ENCODE data around the gene ZMIZ1. TPM values are rescaled to one million over a fixed set of nuclear protein-coding genes. Genes with fewer than 3 reads are reported as not detected.

Gene ZMIZ1
- total RNA-seq, 2 experiments from 2014 or later, result 14.6 to 15.5 TPM

DNA sequence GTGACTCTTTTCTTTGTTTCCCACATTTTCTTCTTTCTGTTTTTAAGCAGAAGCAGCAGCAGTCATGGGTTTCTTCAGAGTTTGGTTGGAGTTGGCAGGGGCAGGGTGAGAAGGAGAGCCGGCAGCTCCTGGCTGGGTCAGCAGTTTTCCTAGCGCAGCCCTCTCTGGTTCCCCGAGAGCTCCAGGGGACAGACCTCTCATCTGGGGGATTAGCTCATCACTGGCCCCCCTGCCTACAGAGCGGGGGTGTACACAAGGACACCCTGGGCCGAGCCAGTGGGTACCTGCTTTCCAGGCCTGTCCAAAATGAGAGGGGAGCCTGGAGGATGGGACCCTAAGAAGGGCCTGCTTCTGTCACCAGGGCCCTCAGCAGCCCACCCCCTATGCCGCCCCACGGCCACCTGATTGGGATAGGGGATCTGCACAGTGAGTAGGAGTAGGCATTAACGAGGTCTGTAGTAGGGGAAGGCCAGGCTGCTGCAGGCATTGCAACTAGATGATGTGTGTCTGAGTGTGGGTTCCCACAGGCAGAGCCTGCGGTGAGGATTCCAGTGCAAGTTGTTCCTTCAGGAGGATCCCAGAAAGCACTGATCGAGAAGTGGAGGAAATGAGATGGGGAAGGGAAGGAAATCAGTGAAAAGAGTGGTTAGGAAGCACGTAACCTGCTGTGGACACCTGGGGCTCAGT lies 155.6 kb downstream of the ZMIZ1 start:
- H3K4me1 Mint-ChIP-seq (ENCODE audit: low read depth), result no peaks in the 10 kb centered on the region
- TF ChIP-seq, protein P1, sequence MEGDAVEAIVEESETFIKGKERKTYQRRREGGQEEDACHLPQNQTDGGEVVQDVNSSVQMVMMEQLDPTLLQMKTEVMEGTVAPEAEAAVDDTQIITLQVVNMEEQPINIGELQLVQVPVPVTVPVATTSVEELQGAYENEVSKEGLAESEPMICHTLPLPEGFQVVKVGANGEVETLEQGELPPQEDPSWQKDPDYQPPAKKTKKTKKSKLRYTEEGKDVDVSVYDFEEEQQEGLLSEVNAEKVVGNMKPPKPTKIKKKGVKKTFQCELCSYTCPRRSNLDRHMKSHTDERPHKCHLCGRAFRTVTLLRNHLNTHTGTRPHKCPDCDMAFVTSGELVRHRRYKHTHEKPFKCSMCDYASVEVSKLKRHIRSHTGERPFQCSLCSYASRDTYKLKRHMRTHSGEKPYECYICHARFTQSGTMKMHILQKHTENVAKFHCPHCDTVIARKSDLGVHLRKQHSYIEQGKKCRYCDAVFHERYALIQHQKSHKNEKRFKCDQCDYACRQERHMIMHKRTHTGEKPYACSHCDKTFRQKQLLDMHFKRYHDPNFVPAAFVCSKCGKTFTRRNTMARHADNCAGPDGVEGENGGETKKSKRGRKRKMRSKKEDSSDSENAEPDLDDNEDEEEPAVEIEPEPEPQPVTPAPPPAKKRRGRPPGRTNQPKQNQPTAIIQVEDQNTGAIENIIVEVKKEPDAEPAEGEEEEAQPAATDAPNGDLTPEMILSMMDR (IDR thresholded peaks at IDR 0.05), result no peak
- no peaks in the 10 kb centered on the region for H3K27me3 Mint-ChIP-seq
- ChIA-PET CTCF (no interaction called here), POLR2A (no interaction called here)
- Histone ChIP-seq H3K4me3 (ENCODE audit: low read length) (no peak overlapping the region), H3K27me3 (ENCODE audit: control insufficient read depth in 1 of 2, insufficient read depth in 2 of 2, low read length in 2 of 2) (no peaks in the 10 kb centered on the region), H3K4me1 (ENCODE audit: insufficient read depth, low read length) (no peaks in the 10 kb centered on the region), H3K27ac (ENCODE audit: low read depth in 1 of 2, low read length in 2 of 2) (no peak overlapping the region), H3K36me3 (ENCODE audit: insufficient read depth, low read length) (peaks cover 10% of the 10 kb centered on the region), H3K9me3 (ENCODE audit: control insufficient read depth in 1 of 2, insufficient read depth in 1 of 2, low read length in 2 of 2) (no peaks in the 10 kb centered on the region)
- ATAC-seq (ENCODE audit: poor library complexity) (no peak), DNase-seq (no peak)
- intact Hi-C loops (cut with DNase I, micrococcal nuclease), result no loop called here
- H3K9me3 Mint-ChIP-seq, result no peaks in the 10 kb centered on the region
- no peak overlapping the region for H3K27ac Mint-ChIP-seq
- H3K36me3 Mint-ChIP-seq (ENCODE audit: low read depth), result peaks cover 11% of the 10 kb centered on the region
- H3K4me3 Mint-ChIP-seq, result no peak overlapping the region

DNA sequence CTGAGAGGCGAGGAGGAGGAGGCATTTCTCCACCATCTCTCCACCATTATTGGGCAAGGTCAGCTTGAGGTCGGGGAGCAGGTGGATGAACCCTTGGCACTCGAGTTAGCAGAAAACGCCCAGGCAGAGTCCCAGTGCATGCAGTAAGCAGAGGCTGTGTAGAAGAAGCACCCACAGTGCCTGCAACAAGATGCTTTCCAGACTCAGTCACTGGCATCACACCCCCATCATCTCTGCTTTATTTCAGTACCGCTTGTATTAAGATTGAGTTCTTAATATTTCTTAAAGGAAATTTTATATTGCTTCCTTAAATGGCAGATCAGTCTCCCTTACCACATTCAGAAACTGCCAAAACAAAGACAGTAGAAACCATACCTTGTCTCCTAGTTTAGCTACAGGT lies 156.2 kb downstream of the ZMIZ1 start:
- no peak overlapping the region for H3K4me3 ChIP-seq (ENCODE audit: low read length)
- TF ChIP-seq, protein P1 (IDR thresholded peaks at IDR 0.05), result no peak
- no peaks in the 10 kb centered on the region for H3K4me1 ChIP-seq (ENCODE audit: insufficient read depth, low read length)
- POLR2A ChIA-PET, result no interaction called here
- Mint-ChIP-seq H3K36me3 (ENCODE audit: low read depth) (peaks cover 11% of the 10 kb centered on the region), H3K4me3 (no peak overlapping the region), H3K4me1 (ENCODE audit: low read depth) (no peaks in the 10 kb centered on the region), H3K9me3 (no peaks in the 10 kb centered on the region), H3K27me3 (no peaks in the 10 kb centered on the region), H3K27ac (no peak overlapping the region)
- no peaks in the 10 kb centered on the region for H3K27me3 ChIP-seq (ENCODE audit: control insufficient read depth in 1 of 2, insufficient read depth in 2 of 2, low read length in 2 of 2)
- peaks cover 4% of the 10 kb centered on the region for H3K36me3 ChIP-seq (ENCODE audit: insufficient read depth, low read length)
- no peak overlapping the region for H3K27ac ChIP-seq (ENCODE audit: low read depth in 1 of 2, low read length in 2 of 2)
- CTCF ChIA-PET, result no interaction called here
- intact Hi-C loops (cut with DNase I, micrococcal nuclease), result no loop called here
- ATAC-seq (ENCODE audit: poor library complexity), result no peak
- H3K9me3 ChIP-seq (ENCODE audit: control insufficient read depth in 1 of 2, insufficient read depth in 1 of 2, low read length in 2 of 2), result no peaks in the 10 kb centered on the region
- no peak for DNase-seq

DNA sequence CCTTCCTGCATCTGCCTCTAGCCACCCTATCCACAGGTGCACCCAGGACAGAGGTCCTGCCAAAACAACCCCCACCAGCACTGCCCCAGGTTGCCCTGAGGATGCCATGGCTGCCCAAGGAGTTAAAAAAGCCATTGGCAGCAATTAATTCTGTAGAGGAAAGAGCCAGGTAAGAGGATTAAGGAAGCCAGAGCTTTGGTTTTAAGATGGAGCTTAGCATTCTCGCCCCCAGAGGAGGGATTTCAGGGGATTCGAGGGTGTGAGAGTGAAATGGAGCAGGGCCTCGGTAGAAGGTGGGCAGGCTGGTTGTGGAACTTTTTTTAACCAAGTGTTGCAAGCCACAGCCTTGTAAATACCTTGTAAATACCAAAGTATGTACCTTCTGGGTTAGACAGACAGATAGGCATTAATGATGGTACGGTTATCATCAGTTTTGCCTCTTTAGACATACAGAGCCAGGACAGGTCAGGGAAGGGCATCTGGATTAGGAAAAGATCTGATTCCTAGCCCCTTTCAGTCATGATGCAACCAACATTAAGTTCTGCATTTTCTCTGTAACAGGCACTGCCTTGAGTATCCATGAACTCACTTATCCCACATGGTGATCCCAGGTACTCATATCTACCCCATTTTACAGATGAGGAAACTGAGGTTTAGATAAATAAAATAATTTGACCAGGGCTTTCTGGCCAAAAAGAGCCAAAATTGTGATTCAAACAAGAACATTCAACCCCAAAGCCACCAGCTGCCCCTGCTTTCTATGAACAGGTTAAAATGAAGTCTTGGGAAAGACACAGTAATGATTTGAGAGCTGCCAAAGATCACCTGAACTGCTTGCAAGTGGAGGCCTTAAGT lies 157.9 kb downstream of the ZMIZ1 start:
- H3K27me3 ChIP-seq (ENCODE audit: control insufficient read depth in 1 of 2, insufficient read depth in 2 of 2, low read length in 2 of 2), result no peaks in the 10 kb centered on the region
- Mint-ChIP-seq H3K36me3 (ENCODE audit: low read depth) (peaks cover 4% of the 10 kb centered on the region), H3K27me3 (no peaks in the 10 kb centered on the region), H3K9me3 (no peaks in the 10 kb centered on the region), H3K27ac (no peak overlapping the region), H3K4me3 (no peak overlapping the region), H3K4me1 (ENCODE audit: low read depth) (no peaks in the 10 kb centered on the region)
- no peaks in the 10 kb centered on the region for H3K9me3 ChIP-seq (ENCODE audit: control insufficient read depth in 1 of 2, insufficient read depth in 1 of 2, low read length in 2 of 2)
- peaks cover 4% of the 10 kb centered on the region for H3K36me3 ChIP-seq (ENCODE audit: insufficient read depth, low read length)
- no peak for ATAC-seq (ENCODE audit: poor library complexity)
- TF ChIP-seq, protein P1 (IDR thresholded peaks at IDR 0.05), result no peak
- DNase-seq, result no peak
- no peak overlapping the region for H3K27ac ChIP-seq (ENCODE audit: low read depth in 1 of 2, low read length in 2 of 2)
- H3K4me1 ChIP-seq (ENCODE audit: insufficient read depth, low read length), result no peaks in the 10 kb centered on the region
- ChIA-PET POLR2A (interaction anchor here (0.6 kb wide), 1 partner anchor 14 kb away, joined by 3 read pairs; no protein-coding TSS in a partner anchor), CTCF (no interaction called here)
- H3K4me3 ChIP-seq (ENCODE audit: low read length), result no peak overlapping the region
- intact Hi-C loops (cut with DNase I, micrococcal nuclease), result no loop called here

All from CD4-positive, alpha-beta T cell (primary cell).